Suppressor macrophage (primary cell): ENCODE data around the gene GRID2.
"Not testable (repeated sequence)": the region's sequence is repeated elsewhere in the genome, so short reads cannot be mapped to it uniquely, and the experiment has no call there.

ENCODE experiments used
- DNase-seq, 4 experiments: peaks; one replicate each; pipeline ENCODE4 v3.0.0-alpha.2; 2020 to 2022

GRID2 gene

DNA sequence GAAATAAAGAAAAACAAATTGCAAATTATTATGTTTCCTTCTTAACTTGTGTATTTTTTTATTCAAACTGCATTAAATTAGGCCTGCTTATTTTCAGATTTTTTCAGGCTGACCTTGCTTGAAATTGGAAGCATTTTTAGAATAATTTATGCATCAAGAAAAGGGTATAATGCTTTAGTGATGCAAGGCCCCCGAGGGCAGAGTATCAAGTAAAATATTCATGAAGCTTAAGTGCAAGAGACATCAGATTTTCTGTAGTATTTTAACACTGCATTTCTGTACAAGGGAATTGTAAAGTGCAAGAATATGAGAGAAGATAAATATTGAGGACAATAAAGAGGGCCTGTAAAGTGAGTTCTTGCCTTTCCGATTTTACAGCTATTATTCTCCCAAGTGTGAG lies 1039.0 kb downstream of the GRID2 start:
- no peak for DNase-seq

- DNase-seq: no peak
Observed at GRCh38 chr4:93346840-93347239, 1043.1 kb downstream of the GRID2 start.

- DNase-seq: no peak
Observed at GRCh38 chr4:93348896-93349295, 1045.1 kb downstream of the GRID2 start.

DNA sequence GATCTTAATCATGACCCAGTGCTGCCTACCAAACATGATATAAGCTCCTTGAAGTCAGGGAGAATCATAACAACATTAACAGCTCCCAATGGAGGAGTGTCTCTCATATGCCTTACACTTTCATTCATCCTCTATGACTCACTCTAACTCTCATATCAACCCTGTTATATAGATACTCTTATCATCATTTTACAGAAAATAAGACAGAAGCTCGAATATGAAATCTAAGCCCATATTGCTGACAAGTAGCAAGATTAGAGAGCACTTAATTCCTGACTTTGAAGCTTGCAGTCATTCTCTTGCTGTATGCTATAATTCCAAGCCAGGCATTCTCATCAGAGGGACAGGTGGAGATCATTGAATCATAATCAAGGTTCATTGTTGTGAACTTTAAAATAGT lies 1048.1 kb downstream of the GRID2 start:
- no peak for DNase-seq

DNA sequence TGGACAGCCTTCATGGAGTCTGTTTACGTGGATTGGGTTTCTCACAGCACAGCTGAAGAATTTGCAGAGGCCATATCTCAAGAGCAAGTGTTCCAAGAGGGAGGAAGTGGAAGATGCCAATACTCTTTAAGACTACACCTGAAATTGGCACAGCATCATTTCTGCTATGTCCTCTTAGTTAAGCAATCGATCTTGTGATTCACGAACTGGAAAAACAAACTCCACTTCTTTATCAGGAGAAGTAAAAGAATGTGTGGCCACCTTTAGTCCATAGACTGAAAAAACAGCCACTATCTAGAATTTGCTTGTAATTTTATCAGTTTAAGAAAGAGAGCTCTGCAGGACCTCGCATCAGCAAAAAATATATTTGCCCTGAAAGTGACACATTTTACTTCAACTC lies 1051.6 kb downstream of the GRID2 start:
- DNase-seq: no peak

DNA sequence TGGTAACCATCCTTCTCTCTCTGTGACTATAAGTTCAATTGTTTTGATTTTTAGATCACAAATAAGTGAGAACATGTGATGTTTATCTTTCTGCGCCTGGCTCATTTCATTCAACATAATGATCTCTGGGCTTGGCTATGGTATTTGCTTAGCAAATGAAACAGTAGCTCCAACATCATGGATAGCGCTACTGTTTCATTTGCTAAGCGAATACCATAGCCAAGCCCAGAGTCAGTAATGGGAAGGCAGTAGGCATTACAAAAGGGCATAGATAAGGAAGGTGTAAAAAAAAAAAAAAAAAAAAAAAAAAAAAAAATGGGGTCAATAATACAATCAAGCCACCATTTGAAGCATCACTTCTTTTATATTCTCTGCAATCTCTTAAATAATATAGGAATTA lies 1055.8 kb downstream of the GRID2 start:
- no peak for DNase-seq

DNA sequence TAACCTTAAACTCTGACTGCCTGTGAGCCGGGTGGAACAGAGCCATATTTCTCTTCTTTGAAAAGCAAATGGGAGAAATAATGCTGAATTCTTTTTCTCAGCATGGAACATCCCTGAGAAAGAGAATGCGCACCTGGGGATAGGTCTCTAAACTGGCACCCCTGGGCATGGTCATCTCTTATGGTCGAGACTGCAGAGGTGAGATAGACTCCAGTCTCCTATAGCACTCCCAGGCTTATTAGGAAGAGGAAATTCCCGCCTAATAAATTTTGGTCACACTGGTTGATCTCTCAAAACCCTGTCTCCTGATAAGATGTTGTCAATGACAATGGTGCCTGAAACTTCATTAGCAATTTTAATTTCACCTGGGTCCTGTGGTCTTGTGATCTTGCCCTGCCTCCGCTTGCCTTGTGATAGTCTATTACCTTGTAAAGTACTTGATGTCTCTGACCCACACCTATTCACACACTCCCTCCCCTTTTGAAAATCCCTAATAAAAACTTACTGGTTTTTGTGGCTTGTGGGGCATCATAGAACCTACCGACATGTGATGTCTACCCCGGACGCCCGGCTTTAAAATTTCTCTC lies 1062.5 kb downstream of the GRID2 start:
- DNase-seq: not testable (repeated sequence)

DNA sequence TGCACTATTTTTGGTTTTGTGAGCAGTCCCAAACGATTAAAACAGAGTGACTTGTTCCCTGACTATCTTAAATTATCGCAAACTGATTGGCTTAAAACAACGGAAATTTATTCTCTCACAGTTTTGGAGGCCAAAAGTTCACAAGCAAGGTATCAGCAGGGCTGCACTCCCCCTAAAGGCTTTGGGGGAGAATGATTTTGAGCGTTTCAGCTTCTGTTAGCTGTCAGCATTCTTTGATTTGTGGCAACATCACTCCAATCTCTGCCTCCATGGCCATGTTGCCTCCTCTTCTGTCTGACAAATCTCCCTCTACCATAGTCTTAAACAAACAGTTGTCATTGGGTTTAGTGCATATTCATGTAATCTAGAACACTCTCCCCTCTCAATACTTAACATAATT lies 1065.2 kb downstream of the GRID2 start:
- no peak for DNase-seq

- DNase-seq: no peak
Observed at GRCh38 chr4:93370256-93370655, 1066.5 kb downstream of the GRID2 start.

DNA sequence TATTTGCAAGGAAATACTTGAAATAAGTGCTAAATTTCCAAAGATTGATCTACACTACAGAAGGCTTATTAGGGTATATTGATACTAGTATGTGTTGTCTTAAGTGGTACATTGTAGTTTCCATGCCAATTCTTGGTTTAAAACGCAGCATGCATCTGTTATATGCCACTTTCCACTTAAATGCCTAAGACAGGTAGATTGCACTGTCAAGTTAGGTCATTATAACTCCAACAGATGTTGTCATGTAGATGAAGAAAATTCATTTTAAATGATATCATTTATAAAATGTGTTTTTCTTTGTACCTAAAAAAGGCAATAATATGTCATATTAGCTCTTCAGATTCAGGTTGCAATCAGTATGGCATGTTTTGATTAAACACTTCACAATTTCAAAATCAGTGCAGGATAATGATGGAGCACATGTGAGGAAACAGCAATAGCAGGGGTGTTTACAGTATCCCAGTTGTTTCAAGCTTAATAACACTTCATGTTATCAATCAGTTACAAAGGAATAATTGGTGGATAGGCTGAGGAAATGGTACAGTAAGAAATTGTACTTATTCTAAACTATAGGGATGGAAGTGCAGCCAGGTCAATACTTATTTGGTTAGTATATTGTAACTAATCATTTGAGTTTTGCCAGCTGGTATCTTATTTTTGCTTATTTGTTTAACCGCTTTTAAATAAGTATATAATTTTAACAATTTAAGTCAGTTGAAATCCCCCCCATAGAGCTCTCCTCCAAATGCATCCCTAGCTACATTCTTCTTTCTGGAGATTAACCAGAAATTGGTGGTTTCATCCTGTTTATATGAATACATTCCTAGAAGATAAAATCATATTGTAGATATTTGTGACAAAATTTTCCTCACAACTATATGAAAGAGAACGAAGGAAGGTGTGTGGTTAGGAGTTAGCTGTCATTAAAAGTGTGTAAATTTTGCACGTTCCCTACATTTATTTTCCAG lies 1070.4 kb downstream of the GRID2 start:
- no peak for DNase-seq

- DNase-seq: no peak
Observed at GRCh38 chr4:93384241-93384640, 1080.5 kb downstream of the GRID2 start.

- DNase-seq: no peak
Observed at GRCh38 chr4:93384887-93385286, 1081.1 kb downstream of the GRID2 start.

GRCh38 chr4:93394545-93395081 lies 1090.8 kb downstream of the GRID2 start:
- no peak for DNase-seq

DNA sequence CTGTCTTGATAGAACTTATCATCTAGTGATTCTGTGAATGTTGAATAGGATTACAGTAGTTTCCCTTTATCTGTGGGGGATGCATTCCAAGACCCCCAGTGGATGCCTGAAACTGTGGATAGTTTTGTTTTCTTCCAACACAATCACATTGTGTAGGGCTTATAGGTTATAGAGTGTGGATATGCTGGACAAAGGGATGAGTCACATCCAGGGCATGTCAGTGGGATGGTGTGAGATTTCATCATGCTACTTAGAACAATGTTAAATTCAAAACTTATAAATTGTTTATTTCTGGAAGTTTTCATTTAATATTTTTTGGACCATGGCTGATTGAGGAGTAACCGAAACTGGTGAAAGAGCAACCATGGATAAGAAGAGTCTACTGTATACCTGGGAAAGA lies 1092.5 kb downstream of the GRID2 start:
- no peak for DNase-seq

DNA sequence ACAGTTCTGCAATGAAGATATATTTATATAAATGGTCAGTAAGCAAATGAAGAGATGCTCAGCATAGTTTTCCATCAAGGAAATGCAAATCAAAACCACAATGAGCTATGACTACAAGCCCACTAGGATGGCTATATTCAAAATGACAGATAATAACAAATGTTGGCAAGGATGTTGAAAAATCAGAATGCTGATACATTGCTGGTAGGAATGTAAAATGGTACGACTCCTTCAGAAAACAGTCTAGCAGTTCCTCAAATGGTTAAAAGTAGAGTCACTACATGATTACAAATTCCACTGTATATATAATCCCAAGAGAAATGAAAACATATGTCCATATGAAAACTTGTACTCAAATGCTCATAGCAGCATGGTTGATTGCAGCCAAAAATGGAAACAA lies 1099.8 kb downstream of the GRID2 start:
- no peak for DNase-seq

DNA sequence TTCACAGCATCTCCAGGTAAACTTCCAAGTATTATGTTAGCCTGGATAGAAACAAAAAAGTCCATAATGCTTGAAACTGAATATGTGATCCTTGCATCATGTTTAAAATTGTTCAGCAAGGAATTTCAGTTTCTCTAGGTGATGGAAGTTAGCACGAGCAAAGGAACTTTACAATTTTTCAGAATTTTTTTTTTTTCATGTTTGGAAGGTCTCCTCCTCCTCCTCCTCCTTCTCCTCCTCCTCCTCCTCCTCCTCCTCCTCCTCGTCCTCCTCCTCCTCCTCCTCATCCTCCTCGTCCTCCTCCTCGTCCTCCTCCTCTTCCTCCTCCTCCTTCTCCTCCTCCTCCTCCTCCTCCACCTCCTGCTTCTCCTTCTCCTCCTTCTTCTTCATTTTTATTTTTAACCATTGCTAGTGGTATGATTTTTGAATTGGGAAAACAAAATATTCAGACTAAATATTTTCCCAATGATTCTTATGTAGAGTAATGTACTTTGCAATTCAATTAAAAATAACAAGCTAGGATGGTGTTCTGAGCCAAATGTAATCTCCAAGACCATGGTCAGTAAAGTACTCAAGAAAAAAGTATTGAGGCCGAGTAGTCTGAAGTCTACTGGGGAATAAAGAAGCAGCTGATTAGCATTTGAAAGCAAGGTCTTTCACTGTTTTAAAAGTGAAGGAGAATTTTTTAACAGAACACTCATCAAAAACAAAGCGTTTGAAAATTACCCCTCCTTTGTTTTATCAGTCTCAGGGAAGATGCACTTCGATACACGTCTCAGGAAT lies 1103.9 kb downstream of the GRID2 start:
- DNase-seq: no peak

- DNase-seq: no peak
Observed at GRCh38 chr4:93409035-93409434, 1105.3 kb downstream of the GRID2 start.

DNA sequence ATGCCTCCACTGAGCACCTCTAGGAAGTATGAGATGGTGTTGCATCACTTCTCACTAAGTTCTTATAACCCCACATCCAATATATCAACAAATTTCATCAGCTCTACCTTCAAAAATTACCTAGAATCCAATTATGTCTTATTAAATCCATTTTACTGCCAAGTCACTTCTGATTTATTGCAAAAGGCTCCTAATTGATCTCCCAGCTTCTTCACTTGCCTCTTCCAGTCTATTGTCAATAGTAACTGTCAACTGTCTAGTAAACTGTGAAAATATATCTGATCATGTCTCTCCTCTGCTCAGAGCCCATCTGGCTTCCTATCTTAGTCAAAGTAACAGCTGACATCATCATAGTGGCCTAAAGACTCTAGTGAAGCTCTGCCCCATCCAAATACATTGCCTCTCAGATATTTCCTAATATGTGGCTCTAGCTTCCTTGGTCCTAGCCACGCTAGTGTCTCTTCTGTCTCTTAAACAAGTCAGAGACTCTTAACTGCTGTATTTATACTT lies 1110.3 kb downstream of the GRID2 start:
- DNase-seq: no peak

DNA sequence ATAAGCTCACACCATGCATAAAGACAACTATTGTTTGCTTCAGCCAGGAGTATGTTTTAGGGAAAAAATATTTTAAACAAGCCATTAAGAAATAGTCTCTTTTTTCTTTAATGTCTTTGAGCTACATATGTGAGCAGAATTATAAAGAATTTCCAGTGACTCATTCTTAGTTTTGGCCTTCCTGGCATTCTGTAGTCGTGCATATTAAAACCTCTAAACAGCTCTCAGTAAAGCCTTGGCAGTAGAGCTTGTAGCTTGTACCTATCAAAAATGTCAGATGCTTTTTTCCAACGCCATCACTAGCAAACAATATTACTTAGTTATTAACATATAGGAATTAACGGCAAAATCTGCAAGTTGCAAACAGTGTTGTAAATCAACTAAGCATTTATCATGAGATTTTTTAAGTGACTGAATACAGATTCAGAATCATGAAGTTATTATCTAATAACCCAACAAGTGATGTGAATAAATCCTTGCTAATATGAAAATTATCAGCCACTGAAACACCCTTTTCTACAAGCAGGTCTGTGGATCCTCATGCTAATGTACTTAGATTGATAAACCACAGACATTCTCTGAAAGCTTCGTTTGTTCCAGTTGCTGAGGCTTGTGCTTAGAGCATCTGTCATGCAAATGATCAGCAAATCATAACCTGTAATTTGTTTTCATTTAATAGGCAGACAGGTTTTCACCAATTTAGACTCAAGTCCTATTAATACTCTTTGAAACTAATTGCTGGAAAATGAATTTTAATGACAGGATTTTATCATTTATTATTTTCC lies 1112.8 kb downstream of the GRID2 start:
- DNase-seq: no peak

- no peak for DNase-seq
Observed at GRCh38 chr4:93431371-93431770, 1127.6 kb downstream of the GRID2 start.

GRCh38 chr4:93433840-93434239 lies 1130.1 kb downstream of the GRID2 start:
- DNase-seq: no peak

DNA sequence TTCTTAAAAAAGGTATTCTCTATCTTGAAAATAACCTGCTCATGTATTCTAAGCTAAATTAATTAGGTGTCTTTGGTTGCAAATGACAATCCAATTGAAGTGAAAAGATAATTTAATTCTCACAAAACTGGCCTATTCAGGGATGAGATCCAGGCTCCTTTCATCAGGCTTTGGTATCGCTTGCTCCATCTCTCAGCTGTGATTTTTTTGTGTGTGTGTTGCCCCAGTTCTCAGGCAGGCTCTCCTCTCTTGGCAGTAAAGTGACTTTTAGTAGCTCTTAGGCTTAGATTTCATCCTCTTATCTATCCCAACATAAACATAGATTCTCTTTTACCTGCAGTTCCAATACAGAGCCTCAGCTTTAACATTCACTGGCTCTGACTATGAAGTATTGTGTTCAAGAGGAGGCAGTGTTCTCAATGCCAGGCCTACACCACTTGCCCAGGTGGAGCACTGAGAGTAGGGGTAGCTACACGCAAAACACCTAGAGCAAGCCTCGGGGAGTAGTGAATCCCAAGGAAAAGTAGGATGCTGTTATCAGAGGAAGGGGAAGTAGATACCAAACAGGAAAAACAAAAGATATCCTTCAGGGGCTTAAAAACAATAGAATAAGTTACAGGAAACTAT lies 1132.3 kb downstream of the GRID2 start:
- DNase-seq: no peak
